ENCODE data around the gene PNPLA7. TPM values are rescaled to one million over a fixed set of nuclear protein-coding genes. Genes with fewer than 3 reads are reported as not detected.
"Not testable (repeated sequence)": the region's sequence is repeated elsewhere in the genome, so short reads cannot be mapped to it uniquely, and the experiment has no call there.

PNPLA7 gene
- polyA plus RNA-seq (ENCODE audit: insufficient read length in 12 of 12) = 1 to 10 TPM in 11 of 12 donors, not detected in 1; 1.3 to 4.6 (median 2.9) TPM
- long read RNA-seq, donor 1, partial matches to known transcripts = 239 of 239 reads
- long read RNA-seq, donor 1, other reads (novel, unspliced or antisense) = 0 of 239 reads
- long read RNA-seq, donor 2 = 0 reads
- long read RNA-seq, donor 3 = 0 reads
- long read RNA-seq, donor 4 = 0 reads
- long read RNA-seq, donor 5 = 0 reads
- long read RNA-seq, donor 6 = 0 reads
- long read RNA-seq, donor 7, partial matches to known transcripts = 73 of 73 reads
- long read RNA-seq, donor 7, other reads (novel, unspliced or antisense) = 0 of 73 reads
- long read RNA-seq, donor 8 = 0 reads
- long read RNA-seq, donor 9 = 0 reads
- long read RNA-seq, donor 10, partial matches to known transcripts = 161 of 161 reads
- long read RNA-seq, donor 10, other reads (novel, unspliced or antisense) = 0 of 161 reads
- long read RNA-seq, donor 11, partial matches to known transcripts = 109 of 109 reads
- long read RNA-seq, donor 11, other reads (novel, unspliced or antisense) = 0 of 109 reads

- peak; percentile 83 for DNase-seq
Measured at GRCh38 chr9:137550231-137550621, at the start of gene PNPLA7. Gene PNPLA7, minus strand, starts transcription at chr9:137550402. Its CDS starts 205 bp downstream, at chr9:137550197.

GRCh38 chr9:137598943-137599342, 48.7 kb upstream of the PNPLA7 start:
- DNase-seq = no peak

DNA sequence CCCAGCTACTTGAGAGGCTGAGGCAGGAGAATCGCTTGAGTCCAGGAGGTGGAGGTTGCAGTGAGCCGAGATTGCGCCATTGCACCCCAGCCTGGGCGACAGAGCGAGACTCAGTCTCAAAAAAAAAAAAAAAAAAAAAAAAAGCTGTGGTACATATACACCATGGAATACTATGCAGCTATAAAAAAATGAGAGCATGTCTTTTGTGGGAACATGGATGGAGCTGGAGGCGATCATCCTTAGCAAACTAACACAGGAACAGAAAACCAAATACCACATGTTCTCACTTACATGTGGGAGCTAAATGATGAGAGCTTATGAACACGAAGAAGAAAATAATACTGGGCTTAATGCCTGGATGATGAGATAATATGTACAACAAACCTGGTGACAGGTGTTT, 46.4 kb upstream of the PNPLA7 start:
- not testable (repeated sequence) for DNase-seq

DNA sequence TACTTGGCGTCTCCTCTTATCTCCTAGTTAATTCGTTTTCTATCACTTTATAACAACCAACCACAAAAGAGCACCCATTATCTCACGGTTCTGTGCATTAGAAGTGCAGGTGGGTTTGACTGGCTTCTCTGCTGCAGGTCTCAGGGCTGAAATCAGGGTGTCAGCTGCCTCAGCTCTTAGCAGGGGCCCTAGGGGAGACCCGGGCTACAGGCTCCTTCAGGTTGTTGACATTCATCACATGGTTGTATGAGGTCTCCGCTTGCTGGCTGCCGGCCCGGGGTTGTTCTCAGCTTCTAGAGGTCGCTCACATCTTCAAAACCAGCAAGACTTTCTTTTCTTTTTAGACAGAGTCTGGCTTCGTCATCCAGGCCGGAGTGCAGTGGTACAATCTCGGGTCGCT, 43.0 kb upstream of the PNPLA7 start:
- DNase-seq = no peak

GRCh38 chr9:137592767-137593166, 42.6 kb upstream of the PNPLA7 start:
- DNase-seq = no peak

DNA sequence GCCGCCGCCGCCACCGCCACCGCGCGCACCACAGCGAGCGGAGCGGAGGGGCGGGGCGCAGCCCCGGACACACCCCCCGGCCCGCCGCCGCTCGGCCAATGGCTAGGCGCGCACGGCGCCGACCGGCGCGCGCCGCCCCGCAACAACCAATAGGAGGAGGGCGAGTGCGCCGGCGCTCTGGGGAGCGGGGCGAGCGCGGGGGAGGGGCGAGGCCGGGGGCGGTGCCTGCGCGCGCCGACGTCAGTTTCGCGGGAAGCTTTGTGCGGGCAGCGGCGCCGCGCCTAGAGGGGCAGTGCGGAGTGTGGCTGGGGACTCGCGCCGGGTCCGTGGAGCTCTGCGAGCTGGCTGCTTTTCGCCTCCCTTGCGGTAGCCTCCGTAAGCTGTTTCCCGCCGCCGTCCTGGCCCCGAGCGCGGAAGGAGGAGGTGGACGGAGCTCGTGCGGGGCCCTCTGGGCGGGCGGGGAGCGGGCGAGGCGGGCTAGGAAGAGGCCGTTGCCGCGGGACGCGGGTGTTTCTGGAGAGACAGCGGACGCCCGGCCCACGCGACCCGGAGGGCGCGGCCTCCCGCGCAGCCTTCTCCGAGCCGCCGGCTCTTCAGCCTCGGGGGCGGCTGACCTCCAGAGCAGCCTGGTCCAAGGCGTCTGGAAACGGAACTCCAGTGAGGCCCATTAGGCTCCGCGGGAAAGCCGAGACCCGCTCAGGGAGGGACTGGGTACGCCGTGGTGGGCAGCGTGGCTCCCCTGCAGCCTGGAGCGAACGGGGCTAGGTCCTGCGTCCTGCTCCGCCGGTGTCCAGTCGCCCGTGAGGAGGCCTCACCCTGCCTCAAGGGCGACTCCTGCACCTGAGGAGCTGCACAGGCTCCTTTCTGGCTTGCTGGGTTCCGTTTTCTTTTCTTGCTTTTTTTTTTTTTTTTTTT, 40.5 kb upstream of the PNPLA7 start, which contains the start of gene ZMYND19:
Gene ZMYND19 (minus strand): TSS at position 44 of the 915 bp plus-strand sequence. CDS start 249 bp downstream, outside the sequence.
- DNase-seq = peak; percentile 86

DNA sequence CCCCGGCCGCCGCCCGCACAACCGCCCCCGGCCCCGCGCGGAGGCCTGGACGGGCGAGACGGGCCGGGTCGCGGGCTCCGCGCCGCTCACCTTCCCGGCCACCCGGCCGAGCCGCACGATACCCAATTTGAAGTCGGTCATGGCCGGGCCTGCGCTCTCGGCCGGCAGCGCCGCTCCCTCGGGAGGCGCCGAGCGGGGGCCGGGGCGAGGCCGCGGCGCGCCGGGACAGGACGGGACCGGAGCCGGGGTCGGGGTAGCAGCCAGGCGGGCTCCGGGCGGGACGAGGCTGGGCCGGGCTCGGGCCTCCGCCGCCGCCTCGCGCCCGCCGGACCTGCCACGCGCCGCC, 39.9 kb upstream of the PNPLA7 start:
- no peak for DNase-seq

- DNase-seq = no peak
Measured at GRCh38 chr9:137589441-137590122, 39.4 kb upstream of the PNPLA7 start.

DNA sequence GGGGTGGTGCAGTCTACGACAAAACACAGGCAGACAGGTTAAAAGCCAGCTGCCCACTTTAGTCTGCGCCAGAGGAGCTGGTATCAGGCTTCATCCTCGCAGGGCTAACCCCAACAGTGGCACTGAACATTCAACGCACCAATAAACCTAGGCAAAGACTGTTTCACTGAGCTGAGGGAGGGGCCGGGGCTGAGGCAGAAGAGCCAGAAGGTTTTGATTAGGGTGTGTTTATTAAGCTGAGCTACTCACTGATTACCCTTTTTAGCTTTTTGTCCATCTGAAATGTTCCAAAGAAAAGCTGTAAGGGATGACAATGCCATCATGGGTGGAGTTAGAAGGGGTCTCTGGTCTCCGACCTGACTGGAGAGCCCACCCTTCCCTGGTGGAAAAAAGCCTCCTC, 38.7 kb upstream of the PNPLA7 start:
- DNase-seq = no peak

DNA sequence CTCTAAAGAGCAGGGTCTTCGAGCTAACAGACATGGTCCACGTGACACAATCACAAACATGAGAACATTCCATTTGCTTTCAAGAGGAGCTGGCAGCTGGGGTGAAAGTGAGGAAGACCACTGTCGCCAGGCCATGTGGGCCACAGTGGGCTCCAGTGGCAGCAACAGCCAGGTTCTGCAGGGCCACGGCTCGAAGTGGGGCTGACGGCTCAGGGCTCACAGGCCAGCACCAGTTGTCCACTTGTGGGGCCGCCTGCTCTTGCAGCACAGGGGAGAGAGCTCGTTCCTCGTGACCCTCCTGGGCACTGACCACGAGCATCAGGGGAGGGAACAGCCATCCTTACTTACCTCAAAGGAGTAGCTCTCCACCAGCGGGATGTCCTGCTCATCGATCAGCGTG, 38.1 kb upstream of the PNPLA7 start:
- DNase-seq = no peak

- no peak for DNase-seq
Measured at GRCh38 chr9:137586854-137587253, 36.7 kb upstream of the PNPLA7 start.

DNA sequence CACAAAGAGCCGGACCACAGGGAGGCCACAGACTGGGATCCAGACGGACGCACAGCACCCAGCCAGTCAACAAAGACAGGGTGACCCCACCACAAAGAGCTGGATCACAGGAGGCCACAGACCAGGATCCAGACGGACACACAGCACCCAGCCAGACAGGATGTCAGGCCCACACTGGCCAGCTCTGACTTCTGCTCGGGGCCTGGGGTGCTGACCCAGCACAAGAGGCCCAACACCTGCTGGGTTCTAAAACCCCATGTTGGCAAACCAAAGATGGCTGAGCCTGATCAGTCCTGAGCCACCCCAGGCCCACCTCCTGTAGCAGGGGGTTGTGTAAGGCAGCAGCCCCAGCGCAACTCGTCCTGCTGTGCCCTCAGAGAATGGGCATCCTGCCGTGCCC, 33.8 kb upstream of the PNPLA7 start:
- no peak for DNase-seq

DNA sequence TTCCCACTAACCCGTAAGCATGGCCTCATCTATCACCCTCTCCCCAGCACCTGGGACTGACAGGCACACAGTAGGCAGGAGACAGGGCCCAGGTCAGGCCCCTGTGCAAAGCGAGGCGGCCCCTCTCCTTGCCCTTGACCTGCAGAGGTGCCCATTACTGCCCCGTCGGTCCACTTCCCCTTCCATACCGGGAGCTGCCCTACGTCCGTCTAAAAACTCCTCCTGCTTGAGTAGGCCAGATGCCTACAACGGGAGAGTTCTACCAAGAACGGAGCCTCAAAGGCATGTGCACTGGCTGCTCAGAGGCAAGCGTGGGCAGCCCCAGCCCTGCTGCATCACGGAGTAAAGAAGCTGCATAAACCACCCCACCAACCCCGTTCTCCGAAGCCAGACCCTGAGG, 33.1 kb upstream of the PNPLA7 start:
- DNase-seq = no peak

- DNase-seq = no peak
Measured at GRCh38 chr9:137582286-137582860, 32.2 kb upstream of the PNPLA7 start.

DNA sequence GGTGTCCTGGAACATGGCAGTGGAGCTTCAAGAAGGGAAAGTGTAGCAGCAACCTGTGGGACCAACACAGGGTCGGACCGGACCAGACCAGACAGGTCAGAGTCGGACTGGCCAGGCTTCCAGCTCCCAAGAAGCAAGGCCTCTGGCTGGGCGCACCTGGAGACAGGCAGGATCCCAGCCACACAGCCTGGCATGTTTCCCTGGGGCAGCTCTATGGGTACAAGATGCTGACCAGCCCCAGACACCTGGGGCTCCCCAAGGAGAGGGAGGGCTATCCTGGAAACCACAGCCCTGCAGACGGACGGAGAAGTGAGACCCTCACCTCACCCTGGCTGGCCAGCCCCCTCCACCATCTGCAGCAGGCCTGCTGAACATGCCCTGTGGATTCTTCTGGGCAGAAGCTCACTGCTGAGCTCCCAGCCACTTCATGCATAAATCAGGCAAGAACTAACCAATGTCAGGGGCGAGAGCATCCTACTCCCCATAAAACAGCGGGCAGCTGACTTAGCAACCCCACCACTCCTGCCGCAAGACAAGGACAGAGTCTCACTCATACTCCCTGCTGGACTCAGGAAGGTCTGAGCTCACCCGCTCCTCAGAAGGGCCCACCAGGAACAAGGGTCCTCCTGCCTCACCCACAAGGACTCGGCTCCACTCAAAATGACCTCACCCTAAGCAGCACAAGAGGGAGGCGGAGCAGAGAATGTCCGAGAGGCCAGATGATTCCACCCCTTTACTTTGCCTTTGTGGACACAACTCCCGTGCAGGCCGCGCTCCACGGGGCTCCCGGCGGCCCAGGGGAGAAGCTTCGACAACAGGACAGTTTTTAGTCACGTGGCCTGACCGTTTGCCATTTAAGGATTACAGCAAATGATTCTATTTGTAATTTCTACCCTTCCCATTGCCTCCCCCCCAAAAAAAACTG, 31.4 kb upstream of the PNPLA7 start:
- no peak for DNase-seq

DNA sequence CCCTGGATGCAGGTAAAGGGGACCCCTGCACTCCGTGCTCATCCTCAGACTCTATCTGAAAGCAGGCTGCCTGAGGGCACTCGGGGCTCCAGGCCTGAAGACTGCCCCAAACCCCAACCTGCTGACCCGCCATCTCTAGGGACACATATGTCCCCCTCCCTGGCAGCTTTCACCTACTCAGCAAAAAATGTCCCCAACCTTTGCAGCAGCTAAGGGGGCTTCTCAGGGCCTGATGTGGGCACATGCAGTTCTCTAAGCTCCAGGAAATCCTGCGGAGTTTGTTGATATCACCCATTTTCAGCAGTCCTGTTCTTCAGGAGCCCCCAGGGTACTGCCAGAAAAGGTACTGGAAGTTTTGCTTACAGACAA, 30.7 kb upstream of the PNPLA7 start:
- DNase-seq = no peak

GRCh38 chr9:137580209-137580953, 30.2 kb upstream of the PNPLA7 start:
- no peak for DNase-seq

DNA sequence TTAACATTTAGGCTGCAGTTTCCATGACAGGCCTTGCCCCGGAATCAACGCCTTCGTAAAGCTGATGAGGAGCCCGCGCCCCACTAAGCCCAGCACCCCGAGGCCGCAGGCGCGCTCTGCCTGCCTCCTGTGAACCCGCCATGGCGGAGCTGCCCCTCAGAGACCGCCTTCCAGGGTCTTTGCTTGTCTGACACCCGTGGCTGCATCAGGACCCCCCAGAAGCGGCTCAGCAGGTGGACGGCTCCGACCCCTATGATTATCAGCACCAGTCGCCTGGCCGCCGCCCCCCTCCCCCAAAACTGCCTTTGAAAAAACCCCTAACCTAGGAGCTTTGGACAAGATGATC, 29.0 kb upstream of the PNPLA7 start:
- no peak for DNase-seq

GRCh38 chr9:137578518-137579258, 28.5 kb upstream of the PNPLA7 start, which contains the start of gene DPH7:
Gene DPH7, minus strand, starts transcription at chr9:137578925. Its CDS starts 148 bp downstream, at chr9:137578777.
- DNase-seq = peak; percentile 95
